Stimulated activated CD4-positive, alpha-beta T cell treated with anti-CD3 and anti-CD28 coated beads, TNF-alpha, amount 100 ng/mL, for 1 hour (primary cell): ENCODE data around the gene DCC.

Source experiments
- DNase-seq, 3 donors: peaks; one replicate each; pipeline ENCODE4 v3.0.0-alpha.2; 2020; ENCODE audit warnings: low read depth in 3 of 3, low spot score in 1 of 3

Gene DCC

DNA sequence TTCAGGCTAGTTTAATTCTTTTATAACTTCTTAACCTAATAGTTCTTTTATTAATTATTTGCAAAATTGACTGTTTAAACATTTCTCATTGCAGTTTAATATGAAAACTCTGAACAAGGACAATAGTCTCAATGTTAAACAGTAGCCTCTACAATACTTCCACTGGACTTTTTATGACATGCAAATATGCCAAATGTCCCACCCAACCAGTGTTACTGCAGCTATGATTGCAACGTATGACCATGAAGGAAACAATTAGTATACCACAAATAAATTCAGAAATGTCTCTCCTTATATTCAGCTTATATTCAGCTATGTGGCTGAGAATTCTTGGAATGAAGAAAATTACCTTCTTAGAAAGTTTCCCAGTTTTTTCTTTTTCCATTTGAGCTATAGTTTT, 688.6 kb downstream of the DCC start:
- DNase-seq = no peak

DNA sequence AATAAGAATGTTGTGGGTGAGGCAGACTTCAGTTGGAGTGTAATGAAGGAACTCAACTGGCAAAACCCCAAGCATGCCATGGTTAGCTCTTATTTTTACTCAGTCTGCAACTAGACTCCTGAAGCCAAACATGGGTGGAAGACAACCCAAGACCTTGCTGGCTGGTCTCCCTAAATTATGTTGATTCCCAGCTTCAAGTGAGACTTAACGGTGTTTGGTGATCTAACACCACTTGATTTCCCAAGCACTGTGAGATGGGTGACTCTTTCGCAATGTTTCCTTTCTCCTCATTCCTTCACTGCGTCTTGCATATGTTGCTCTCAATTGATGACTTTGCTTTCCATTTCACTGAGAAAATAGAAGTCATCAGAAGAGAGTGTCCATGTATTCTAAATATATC, 693.1 kb downstream of the DCC start:
- DNase-seq = no peak

DNA sequence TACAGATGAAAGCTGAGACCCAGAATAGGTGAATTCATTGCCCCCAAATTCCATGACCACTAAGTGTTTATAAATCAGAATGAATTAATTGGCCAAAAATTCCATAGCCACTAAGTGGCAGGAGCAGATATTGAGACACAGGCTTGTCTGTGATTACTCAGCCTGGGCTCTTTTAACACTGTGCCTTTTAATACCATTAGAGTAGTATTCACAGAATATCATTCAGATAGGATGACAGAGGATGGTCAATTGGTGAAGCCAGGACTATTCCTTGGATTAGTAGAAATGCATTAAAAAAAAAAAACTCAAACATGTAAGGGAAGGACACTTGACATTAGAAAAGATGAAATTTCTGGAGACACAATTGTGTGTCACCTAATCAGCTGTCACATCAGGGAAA, 698.6 kb downstream of the DCC start:
- DNase-seq = no peak

- DNase-seq = no peak
Measured at GRCh38 chr18:53040286-53040685, 700.3 kb downstream of the DCC start.

- DNase-seq = no peak
Measured at GRCh38 chr18:53056064-53056463, 716.1 kb downstream of the DCC start.

GRCh38 chr18:53070788-53071187, 730.8 kb downstream of the DCC start:
- no peak for DNase-seq

DNA sequence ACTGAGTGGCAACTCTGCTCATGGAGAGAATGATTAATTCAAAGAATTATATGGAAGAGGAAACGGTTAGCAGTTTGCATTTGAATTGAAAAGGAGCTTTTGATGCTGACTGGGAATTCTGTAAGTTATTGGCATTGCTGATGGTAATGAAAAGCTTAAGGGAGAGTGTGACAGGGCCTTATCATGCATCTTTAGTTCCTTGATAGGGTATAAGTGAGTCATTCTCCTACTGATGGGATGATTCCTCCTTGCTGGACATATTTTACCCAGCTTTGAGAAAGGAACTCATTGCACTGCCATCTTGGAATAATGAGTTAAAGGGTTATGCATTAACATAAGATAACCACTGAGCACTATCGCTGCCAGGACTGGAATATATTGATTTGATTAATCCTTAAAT, 740.7 kb downstream of the DCC start:
- DNase-seq = no peak

DNA sequence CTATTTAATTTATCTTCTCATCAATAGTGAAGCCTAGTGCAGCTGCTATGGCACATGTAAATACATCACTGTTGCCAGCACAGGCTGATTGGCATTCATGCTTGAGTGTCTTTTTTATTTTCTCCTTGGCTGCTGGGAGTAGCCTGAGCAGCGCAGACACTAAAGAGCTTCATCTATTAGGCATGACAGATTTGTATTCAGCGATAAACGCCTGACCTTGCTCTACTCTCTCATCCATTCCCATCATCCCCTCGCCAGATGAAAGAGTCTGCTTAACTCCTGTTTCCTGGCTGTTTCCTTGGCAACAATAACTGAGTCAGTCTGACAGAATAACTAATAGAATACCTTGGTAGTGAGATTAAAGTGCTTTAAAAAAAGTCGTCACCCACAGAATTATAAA, 753.6 kb downstream of the DCC start:
- no peak for DNase-seq

- DNase-seq = no peak
Measured at GRCh38 chr18:53101536-53102105, 761.6 kb downstream of the DCC start.

DNA sequence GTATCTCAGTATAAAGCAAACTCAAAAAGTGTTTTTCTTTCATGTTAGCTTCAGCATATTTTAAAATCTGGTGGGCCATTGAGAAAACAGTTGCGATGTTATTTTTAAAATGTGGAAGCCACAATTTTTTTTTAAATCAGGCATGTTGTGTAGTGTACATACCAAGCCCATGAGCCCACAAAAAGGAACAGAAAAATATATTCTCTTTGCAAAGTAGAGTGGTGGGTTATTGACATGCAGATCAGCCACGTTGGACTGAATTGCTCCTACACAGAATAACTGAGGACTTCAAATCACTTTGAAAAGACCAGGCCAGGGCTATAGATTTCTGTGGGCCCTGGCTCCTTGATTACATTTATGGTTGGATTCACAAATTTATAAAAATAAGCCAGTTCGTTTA, 774.4 kb downstream of the DCC start:
- DNase-seq = no peak

DNA sequence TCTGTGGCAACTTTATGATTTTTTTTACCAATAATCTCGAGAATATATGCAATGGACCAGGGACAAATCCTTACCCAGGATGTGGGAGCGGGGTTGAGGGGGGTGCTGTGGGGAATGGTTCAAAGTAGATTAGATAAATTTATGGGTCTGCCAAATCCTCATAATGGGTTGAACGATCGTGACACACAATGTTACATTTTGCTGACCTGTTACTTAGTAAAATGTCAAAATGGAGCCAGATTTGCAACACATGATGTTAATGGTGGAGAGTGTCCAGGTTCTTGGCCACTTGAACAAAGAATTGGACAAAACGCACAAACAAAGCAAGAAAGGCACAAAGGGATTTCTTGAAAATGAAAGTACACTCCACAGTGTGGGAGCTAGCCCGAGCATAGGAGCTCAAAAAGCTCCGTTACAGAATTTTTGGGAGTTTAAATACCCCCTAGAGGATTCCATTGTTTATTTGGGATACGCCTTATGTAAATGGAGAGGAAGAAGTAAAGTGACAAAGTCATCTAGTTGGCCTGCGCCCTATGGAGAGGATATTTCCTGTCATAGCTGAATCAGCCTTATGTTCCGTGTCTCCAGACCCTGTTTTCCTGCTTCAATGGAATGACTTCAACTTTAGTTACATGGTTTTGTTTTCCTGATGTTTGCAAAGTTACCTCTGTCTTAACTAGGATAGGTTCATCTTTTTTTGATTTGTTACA, 776.0 kb downstream of the DCC start:
- no peak for DNase-seq

DNA sequence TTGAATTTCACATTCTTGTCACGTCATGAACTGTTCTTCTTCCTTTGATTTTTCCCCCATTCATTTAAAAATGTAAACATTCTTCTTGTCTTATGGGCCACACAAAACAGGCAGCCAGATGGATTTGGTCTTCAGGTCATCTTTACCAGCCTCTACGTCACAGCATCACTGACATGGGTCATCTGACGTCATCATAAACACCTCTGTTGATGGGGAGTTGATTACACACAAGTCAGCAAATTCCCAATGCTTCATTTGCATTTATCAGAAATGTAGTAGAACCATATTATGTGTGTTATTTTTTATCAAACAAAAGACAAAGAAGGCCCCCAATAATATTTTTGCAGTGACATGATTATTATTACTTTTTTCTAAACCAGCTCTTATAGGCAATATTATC, 777.9 kb downstream of the DCC start:
- no peak for DNase-seq

- no peak for DNase-seq
Measured at GRCh38 chr18:53126210-53126609, 786.2 kb downstream of the DCC start.

DNA sequence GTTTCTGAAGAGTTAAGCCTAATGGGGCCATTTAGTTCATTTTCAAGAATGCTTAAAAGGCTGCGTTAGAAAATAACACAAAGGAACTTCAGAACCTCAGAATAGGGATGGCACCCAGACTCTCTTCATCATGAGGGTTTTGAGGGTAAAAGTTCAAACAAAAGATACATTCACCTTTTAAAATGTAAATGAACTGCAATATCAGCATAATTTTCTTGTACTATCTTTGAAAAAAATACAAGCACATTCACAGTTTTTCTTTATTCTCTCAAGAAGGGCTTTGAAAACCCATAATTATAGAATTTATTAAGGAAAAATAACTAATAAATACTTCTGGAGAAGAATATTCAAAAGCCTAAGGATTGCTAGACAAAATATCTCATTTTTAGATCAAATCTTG, 791.0 kb downstream of the DCC start:
- no peak for DNase-seq

- DNase-seq = no peak
Measured at GRCh38 chr18:53134711-53135110, 794.7 kb downstream of the DCC start.

DNA sequence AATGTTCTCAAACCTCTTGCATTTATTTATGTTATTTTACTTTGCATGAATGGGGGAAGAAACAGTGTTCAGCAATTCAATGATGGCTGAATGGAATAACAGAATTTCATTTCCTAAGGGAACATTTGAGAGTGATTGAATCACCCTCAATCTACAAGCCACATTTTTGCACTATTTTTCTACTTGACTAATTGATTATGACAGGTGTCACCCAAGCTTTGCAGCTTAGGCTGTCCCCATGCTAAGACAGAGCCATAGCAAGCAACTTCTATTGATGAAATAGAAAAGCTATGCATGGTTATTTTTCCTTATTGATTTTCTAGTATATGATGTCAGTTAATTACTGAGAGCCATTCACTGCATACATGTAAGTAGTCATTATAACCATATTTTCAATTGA, 795.7 kb downstream of the DCC start:
- DNase-seq = no peak

DNA sequence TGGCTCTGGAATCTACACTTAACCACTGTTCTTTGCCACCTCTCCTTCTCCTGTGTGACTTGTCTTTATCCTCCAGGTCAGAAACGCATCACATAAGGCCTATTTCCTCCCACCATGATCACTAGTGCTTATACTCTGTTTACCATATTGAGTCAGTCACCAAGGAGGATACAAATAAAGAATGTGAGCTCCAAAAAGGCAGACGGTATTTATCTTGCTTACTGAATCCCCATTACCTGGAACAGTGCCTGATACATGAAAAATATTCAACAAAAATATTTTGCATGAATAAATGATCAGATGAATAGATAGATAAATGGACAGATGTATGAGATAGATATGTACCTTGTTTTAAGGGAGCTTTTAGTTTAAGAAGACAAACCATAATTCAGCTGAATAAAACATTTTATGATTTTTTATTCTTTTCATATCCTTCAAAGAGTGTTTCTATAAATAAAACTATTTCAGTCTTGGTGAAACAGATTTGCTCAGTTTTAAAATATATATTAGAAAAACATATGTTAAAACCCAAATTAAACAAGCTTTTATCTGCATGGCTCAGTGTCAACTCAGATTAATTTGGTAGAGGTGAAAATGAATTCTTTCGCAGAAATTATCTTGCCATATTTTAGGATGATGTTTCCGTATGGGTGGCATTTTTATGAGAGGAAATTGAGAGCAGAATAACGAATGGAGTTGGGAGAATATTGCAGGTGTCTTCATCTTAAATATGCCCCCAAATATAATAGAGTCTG, 799.9 kb downstream of the DCC start:
- no peak for DNase-seq

DNA sequence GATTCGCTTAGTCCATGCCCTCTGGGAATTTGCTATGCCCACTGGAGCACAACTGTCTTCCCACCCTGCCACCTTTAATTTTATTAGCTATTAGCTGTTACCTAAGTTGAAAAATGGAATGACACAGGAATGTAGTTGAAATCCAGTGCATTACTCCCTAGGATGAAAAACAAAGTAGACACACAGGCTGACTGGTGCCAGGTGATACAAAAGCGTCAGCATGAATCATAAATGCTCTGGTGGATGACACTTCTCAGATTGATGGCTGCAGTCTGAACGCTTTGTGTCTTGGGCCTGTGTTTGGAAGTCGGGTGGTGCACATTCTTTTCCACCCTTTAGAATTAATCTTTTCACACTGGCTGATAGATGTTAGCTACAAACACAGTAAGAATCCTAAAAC, 802.0 kb downstream of the DCC start:
- no peak for DNase-seq

DNA sequence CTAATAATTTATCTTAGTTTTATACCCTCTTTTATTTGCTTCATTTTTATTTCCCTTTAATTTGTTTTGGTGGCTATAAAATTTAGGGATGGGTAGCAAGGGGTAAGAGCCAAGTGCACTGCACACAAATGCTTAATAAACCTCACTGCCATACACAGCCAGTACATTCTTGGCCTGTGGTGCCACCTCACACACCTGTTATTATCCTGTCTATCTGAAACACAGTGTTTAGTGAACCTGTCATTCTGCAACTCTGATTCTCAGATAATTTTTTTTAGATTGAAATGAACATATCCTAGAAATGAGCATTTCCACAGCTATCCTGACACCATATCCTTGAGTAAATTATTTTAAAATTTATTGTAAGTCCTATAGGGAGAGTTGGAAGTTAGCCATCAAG, 807.5 kb downstream of the DCC start:
- no peak for DNase-seq

DNA sequence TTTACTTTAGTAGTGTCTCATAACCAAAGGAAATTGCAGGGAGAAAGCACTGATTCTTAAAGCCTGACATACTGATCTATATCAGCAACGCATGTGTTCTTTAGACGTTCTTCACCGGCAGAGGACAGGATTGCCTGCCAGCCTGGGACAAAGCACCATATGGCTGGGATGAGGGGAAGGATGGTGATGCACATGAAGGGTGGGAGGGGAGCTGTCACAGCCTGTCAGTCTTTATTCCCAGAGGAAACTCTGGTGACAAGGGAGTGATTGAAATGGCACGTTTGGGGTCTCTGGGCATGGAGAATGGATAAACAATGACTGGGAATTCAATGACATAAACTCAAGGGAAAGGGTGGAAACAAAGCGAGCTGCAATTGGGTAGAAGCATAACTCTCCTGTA, 808.1 kb downstream of the DCC start:
- DNase-seq = no peak

DNA sequence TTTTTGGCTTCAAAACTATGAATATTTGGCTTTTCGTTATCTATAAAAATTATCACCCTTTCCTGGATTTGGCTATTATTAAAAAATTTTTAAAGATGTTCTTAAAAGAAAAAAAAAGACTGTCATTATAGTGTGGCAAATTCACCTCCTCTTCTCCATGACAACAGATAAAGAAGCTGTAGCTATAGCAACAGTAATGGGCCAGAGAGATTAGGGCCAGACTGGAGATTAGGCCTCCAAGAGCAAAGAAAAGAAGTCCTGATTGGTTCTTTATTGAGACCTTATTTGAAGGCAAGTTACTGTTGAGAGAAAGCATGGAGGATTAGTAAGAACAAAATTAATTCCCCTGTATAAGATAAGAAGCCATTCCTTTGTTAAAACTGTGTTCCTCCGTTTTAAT, 812.5 kb downstream of the DCC start:
- DNase-seq = no peak

- no peak for DNase-seq
Measured at GRCh38 chr18:53153281-53153680, 813.3 kb downstream of the DCC start.

- DNase-seq = no peak
Measured at GRCh38 chr18:53153800-53154199, 813.8 kb downstream of the DCC start.
